ENCODE results near the gene DNASE1L3. TPM values are rescaled to one million over a fixed set of nuclear protein-coding genes. Genes with fewer than 3 reads are reported as not detected.

DNASE1L3 gene
- total RNA-seq, 1 donor from 2014 or later = not detected

- no peak overlapping the region for H3K4me3 Mint-ChIP-seq (ENCODE audit: unreplicated experiment)
- H3K27me3 Mint-ChIP-seq (ENCODE audit: unreplicated experiment) = no peaks in the 10 kb centered on the region
- H3K4me1 Mint-ChIP-seq (ENCODE audit: unreplicated experiment) = peaks cover 34% of the 10 kb centered on the region
- no peak overlapping the region for H3K27ac Mint-ChIP-seq (ENCODE audit: unreplicated experiment)
- TF ChIP-seq, protein P1, sequence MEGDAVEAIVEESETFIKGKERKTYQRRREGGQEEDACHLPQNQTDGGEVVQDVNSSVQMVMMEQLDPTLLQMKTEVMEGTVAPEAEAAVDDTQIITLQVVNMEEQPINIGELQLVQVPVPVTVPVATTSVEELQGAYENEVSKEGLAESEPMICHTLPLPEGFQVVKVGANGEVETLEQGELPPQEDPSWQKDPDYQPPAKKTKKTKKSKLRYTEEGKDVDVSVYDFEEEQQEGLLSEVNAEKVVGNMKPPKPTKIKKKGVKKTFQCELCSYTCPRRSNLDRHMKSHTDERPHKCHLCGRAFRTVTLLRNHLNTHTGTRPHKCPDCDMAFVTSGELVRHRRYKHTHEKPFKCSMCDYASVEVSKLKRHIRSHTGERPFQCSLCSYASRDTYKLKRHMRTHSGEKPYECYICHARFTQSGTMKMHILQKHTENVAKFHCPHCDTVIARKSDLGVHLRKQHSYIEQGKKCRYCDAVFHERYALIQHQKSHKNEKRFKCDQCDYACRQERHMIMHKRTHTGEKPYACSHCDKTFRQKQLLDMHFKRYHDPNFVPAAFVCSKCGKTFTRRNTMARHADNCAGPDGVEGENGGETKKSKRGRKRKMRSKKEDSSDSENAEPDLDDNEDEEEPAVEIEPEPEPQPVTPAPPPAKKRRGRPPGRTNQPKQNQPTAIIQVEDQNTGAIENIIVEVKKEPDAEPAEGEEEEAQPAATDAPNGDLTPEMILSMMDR (IDR thresholded peaks at IDR 0.05) = no peak
- H3K36me3 Mint-ChIP-seq (ENCODE audit: unreplicated experiment) = peaks cover 14% of the 10 kb centered on the region
- no peak for DNase-seq (ENCODE audit: extremely low spot score, unreplicated experiment)
- H3K9me3 Mint-ChIP-seq (ENCODE audit: unreplicated experiment) = no peaks in the 10 kb centered on the region
Measured at GRCh38 chr3:58170376-58170775, 40.4 kb downstream of the DNASE1L3 start.

DNA sequence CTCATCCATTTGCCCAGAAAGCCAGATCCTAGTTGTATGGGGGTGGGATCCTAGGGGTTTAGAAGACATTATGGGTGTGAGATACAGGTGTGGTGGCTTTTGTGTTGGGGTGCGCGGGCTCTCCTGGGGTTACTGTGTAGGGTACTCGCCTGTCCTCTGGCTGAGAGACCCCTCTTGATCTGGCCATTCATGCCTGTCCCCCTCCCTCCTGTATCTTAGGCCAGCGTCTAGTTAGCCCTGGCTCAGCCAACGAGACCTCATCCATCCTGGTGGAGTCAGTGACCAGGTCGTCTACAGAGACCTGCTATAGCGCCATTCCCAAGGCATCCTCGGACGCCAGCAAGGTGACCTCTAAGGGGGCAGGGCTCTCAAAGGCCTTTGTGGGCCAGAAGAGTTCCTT is 41.4 kb downstream of the DNASE1L3 start:
- Mint-ChIP-seq H3K27ac (ENCODE audit: unreplicated experiment) (no peak overlapping the region), H3K27me3 (ENCODE audit: unreplicated experiment) (no peaks in the 10 kb centered on the region), H3K4me1 (ENCODE audit: unreplicated experiment) (peaks cover 33% of the 10 kb centered on the region), H3K36me3 (ENCODE audit: unreplicated experiment) (peaks cover 14% of the 10 kb centered on the region), H3K4me3 (ENCODE audit: unreplicated experiment) (no peak overlapping the region), H3K9me3 (ENCODE audit: unreplicated experiment) (no peaks in the 10 kb centered on the region)
- DNase-seq (ENCODE audit: extremely low spot score, unreplicated experiment) = no peak
- TF ChIP-seq, protein P1 (IDR thresholded peaks at IDR 0.05) = no peak

DNA sequence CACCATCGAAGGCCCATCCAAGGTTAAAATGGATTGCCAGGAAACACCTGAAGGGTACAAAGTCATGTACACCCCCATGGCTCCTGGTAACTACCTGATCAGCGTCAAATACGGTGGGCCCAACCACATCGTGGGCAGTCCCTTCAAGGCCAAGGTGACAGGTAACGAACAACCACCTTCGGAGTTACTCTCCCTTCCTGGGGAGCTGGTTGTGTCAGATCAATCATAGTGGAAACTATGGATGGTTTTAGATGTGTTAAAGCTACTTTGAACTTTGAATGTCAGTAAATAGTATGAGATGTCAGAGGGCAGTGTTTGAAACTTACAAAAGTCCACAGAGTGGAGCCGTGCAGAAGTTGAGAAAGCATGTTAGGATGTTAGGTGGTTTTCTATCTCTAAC is 42.3 kb downstream of the DNASE1L3 start:
- no peaks in the 10 kb centered on the region for H3K9me3 Mint-ChIP-seq (ENCODE audit: unreplicated experiment)
- peaks cover 14% of the 10 kb centered on the region for H3K36me3 Mint-ChIP-seq (ENCODE audit: unreplicated experiment)
- DNase-seq (ENCODE audit: extremely low spot score, unreplicated experiment) = no peak
- H3K4me1 Mint-ChIP-seq (ENCODE audit: unreplicated experiment) = peaks cover 39% of the 10 kb centered on the region
- H3K27me3 Mint-ChIP-seq (ENCODE audit: unreplicated experiment) = no peaks in the 10 kb centered on the region
- H3K4me3 Mint-ChIP-seq (ENCODE audit: unreplicated experiment) = no peak overlapping the region
- H3K27ac Mint-ChIP-seq (ENCODE audit: unreplicated experiment) = no peak overlapping the region
- TF ChIP-seq, protein P1 (IDR thresholded peaks at IDR 0.05) = no peak

- Mint-ChIP-seq H3K9me3 (ENCODE audit: unreplicated experiment) (no peaks in the 10 kb centered on the region), H3K27ac (ENCODE audit: unreplicated experiment) (no peak overlapping the region), H3K36me3 (ENCODE audit: unreplicated experiment) (peaks cover 14% of the 10 kb centered on the region), H3K4me3 (ENCODE audit: unreplicated experiment) (no peak overlapping the region), H3K27me3 (ENCODE audit: unreplicated experiment) (no peaks in the 10 kb centered on the region), H3K4me1 (ENCODE audit: unreplicated experiment) (peaks cover 45% of the 10 kb centered on the region)
- DNase-seq (ENCODE audit: extremely low spot score, unreplicated experiment) = no peak
- TF ChIP-seq, protein P1 (IDR thresholded peaks at IDR 0.05) = peak; percentile 81
Measured at GRCh38 chr3:58167431-58168351, 43.1 kb downstream of the DNASE1L3 start.

All from osteocyte (in vitro differentiated cells).